WERI-Rb-1 (cell line): Measurements from ENCODE around the gene DAG1.

ENCODE experiments used
- DNase-seq: peaks from one replicate; pipeline ENCODE4 v3.0.0-alpha.2; 2020
- H3K27ac ChIP-seq: fragments of 250-450 bp; sonication (Bioruptor Pico); 2 replicates; pipeline ENCODE4 v1.5.1; 2020; ENCODE audit warnings: mild to moderate bottlenecking, moderate library complexity
- H3K27me3 ChIP-seq: fragments of 250-450 bp; sonication (Bioruptor Pico); 2 replicates; pipeline ENCODE4 v1.5.1; 2021; ENCODE audit warnings: mild to moderate bottlenecking, low read depth, moderate library complexity; ENCODE audit not compliant: insufficient read depth, severe bottlenecking
- H3K36me3 ChIP-seq: fragments of 250-450 bp; sonication (Bioruptor Pico); 2 replicates; pipeline ENCODE4 v1.5.1; 2020; ENCODE audit warnings: mild to moderate bottlenecking, moderate library complexity
- H3K4me3 ChIP-seq: 2 replicates; pipeline ENCODE4 v1.5.1; 2011; ENCODE audit warnings: low read depth, mild to moderate bottlenecking, control low read depth, low read length
- H3K9me3 ChIP-seq: fragments of 250-450 bp; sonication (Bioruptor Pico); 2 replicates; pipeline ENCODE4 v1.5.1; 2021; ENCODE audit warnings: mild to moderate bottlenecking, moderate library complexity; ENCODE audit not compliant: severe bottlenecking
- CTCF ChIP-seq: IDR thresholded peaks from 2 replicates; pipeline ENCODE4 v1.5.1; 2011; ENCODE audit warnings: low read depth, mild to moderate bottlenecking, control low read depth, inconsistent platforms, low read length

The DAG1 gene

GRCh38 chr3:49531218-49531617 lies 61.2 kb downstream of the DAG1 start:
- Histone ChIP-seq H3K36me3 (peaks cover 38% of the 10 kb centered on the region), H3K9me3 (no peaks in the 10 kb centered on the region), H3K4me3 (no peak overlapping the region), H3K27ac (no peak overlapping the region), H3K27me3 (no peaks in the 10 kb centered on the region)
- DNase-seq, result no peak
- TF ChIP-seq CTCF, result no peak

DNA sequence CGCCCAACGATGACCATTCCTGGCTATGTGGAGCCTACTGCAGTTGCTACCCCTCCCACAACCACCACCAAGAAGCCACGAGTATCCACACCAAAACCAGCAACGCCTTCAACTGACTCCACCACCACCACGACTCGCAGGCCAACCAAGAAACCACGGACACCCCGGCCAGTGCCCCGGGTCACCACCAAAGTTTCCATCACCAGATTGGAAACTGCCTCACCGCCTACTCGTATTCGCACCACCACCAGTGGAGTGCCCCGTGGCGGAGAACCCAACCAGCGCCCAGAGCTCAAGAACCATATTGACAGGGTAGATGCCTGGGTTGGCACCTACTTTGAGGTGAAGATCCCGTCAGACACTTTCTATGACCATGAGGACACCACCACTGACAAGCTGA lies 61.6 kb downstream of the DAG1 start:
- no peak for DNase-seq
- no peaks in the 10 kb centered on the region for H3K27me3 ChIP-seq
- TF ChIP-seq CTCF, result no peak
- H3K36me3 ChIP-seq, result peaks cover 38% of the 10 kb centered on the region
- H3K9me3 ChIP-seq, result no peaks in the 10 kb centered on the region
- H3K4me3 ChIP-seq, result no peak overlapping the region
- H3K27ac ChIP-seq, result no peak overlapping the region

- no peak for DNase-seq
- no peak overlapping the region for H3K27ac ChIP-seq
- H3K9me3 ChIP-seq, result no peaks in the 10 kb centered on the region
- no peaks in the 10 kb centered on the region for H3K27me3 ChIP-seq
- H3K4me3 ChIP-seq, result no peak overlapping the region
- no peak for TF ChIP-seq CTCF
- H3K36me3 ChIP-seq, result peaks cover 36% of the 10 kb centered on the region
Observed at GRCh38 chr3:49533031-49533430, 63.0 kb downstream of the DAG1 start.

DNA sequence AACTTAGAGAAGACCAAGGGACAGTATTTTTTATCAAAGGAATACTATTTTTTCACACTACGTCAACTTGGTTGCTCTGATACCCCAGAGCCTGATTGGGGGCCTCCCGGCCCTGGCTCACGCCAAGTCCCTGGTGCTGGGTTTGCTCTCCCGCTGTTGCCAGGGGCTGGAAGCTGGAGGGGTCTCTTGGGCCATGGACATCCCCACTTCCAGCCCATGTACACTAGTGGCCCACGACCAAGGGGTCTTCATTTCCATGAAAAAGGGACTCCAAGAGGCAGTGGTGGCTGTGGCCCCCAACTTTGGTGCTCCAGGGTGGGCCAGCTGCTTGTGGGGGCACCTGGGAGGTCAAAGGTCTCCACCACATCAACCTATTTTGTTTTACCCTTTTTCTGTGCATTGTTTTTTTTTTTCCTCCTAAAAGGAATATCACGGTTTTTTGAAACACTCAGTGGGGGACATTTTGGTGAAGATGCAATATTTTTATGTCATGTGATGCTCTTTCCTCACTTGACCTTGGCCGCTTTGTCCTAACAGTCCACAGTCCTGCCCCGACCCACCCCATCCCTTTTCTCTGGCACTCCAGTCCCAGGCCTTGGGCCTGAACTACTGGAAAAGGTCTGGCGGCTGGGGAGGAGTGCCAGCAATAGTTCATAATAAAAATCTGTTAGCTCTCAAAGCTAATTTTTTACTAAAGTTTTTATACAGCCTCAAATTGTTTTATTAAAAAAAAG lies 63.9 kb downstream of the DAG1 start:
- H3K27me3 ChIP-seq, result no peaks in the 10 kb centered on the region
- TF ChIP-seq CTCF, result no peak

DNA sequence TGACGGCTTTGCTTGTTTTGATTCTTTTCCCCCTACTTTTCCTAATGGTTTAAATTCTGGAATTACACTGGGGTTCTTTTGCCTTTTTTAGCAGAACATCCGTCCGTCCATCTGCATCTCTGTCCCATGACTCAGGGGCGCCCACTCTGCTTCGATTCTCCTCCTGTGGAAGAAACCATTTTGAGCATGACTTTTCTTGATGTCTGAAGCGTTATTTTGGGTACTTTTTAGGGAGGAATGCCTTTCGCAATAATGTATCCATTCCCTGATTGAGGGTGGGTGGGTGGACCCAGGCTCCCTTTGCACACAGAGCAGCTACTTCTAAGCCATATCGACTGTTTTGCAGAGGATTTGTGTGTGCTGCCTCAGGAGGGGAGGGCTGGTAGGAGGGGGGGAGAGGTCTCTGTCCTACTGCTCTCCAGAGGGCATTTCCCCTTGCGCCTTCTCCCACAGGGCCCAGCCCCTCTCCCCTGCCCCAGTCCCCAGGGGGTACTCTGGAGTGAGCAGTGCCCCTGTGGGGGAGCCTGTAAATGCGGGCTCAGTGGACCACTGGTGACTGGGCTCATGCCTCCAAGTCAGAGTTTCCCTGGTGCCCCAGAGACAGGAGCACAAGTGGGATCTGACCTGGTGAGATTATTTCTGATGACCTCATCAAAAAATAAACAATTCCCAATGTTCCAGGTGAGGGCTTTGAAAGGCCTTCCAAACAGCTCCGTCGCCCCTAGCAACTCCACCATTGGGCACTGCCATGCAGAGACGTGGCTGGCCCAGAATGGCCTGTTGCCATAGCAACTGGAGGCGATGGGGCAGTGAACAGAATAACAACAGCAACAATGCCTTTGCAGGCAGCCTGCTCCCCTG lies 64.7 kb downstream of the DAG1 start:
- no peaks in the 10 kb centered on the region for H3K9me3 ChIP-seq
- H3K36me3 ChIP-seq, result peaks cover 36% of the 10 kb centered on the region
- DNase-seq, result no peak
- no peak overlapping the region for H3K27ac ChIP-seq
- no peak overlapping the region for H3K4me3 ChIP-seq
- TF ChIP-seq CTCF, result no peak
- H3K27me3 ChIP-seq, result no peaks in the 10 kb centered on the region

More for the DNA sequence above, 63.9 kb downstream of the DAG1 start:
- no peak overlapping the region for H3K4me3 ChIP-seq
- peaks cover 36% of the 10 kb centered on the region for H3K36me3 ChIP-seq
- no peaks in the 10 kb centered on the region for H3K9me3 ChIP-seq
- H3K27ac ChIP-seq, result no peak overlapping the region
- no peak for DNase-seq
